Esophagus squamous epithelium (tissue), 5 donors: ENCODE results near the gene TNFRSF14. TPM values are rescaled to one million over a fixed set of nuclear protein-coding genes. Genes with fewer than 3 reads are reported as not detected.
A peak's percentile ranks its signal among the peaks of the same experiment; 100 is the strongest.
"Not testable (repeated sequence)": the region's sequence is repeated elsewhere in the genome, so short reads cannot be mapped to it uniquely, and the experiment has no call there.

ENCODE experiments used
- DNase-seq: peaks from one replicate; lab custom pipeline; 2025; lab: John Stamatoyannopoulos, UW
- H3K27ac ChIP-seq, 4 donors: fragments of 200-600 bp; sonication (generic); one replicate each; pipeline ENCODE4 v1.5.1; 2016 to 2019; ENCODE audit warnings: mild to moderate bottlenecking in 1 of 4
- H3K27me3 ChIP-seq, 4 donors: fragments of 200-600 bp; sonication (generic); 1 replicate in 3 of 4; 2 replicates in 1 of 4; pipeline versions ENCODE4 v1.5.1 to v1.6.0; 2017 to 2021; ENCODE audit warnings: antibody characterized with exemption in 1 of 4
- H3K36me3 ChIP-seq, 3 donors: fragments of 200-600 bp; sonication (generic); one replicate each; pipeline ENCODE4 v1.5.1; 2016 to 2019
- H3K4me1 ChIP-seq, 3 donors: fragments of 200-600 bp; sonication (generic); one replicate each; pipeline ENCODE4 v1.5.1; 2017 to 2019
- H3K4me3 ChIP-seq, 4 donors: fragments of 200-600 bp; sonication (generic); 1 replicate in 3 of 4; 2 replicates in 1 of 4; pipeline ENCODE4 v1.5.1; 2016 to 2019; ENCODE audit warnings: mild to moderate bottlenecking in 2 of 4, moderate library complexity in 1 of 4
- H3K9me3 ChIP-seq, 3 donors: fragments of 200-600 bp; sonication (generic); one replicate each; pipeline ENCODE4 v1.5.1; 2016 to 2019
- CTCF ChIP-seq, 6 experiments: fragments of 450-650 bp in 4 of 6; fragments of 200-600 bp in 2 of 6; sonication (generic) in 2 of 6; IDR thresholded peaks; one replicate each; pipeline ENCODE4 v1.5.1; 2016 to 2019; ENCODE audit warnings: antibody characterized with exemption in 6 of 6, mild to moderate bottlenecking in 4 of 6, moderate library complexity in 4 of 6
- POLR2A ChIP-seq, 4 donors: fragments of 450-650 bp; IDR thresholded peaks; one replicate each; pipeline ENCODE4 v1.6.1; 2017; ENCODE audit warnings: antibody characterized with exemption in 4 of 4, mild to moderate bottlenecking in 4 of 4, moderate library complexity in 3 of 4
- WGBS, 2 donors: methylation state at CpG; one replicate each; pipeline ENCODE4 v1.1.5; 2018; 5-methylcytosine and 5-hydroxymethylcytosine counted together
- intact Hi-C: fragments of 100-400 bp; cut with DNase I; formaldehyde crosslinking; loops from one replicate; pipeline ENCODE4 v1.15.0; 2022
- total RNA-seq, 4 donors: library from RNA; depleted of rRNA; stranded (reverse); fragments of >200 nt; gene quantifications; one replicate each; pipeline ENCODE4 v1.1.0, GENCODE V29; 2016
- donor health status: DM: yes; HTN: yes; CAD: no.

TNFRSF14 gene
- total RNA-seq, 4 donors from 2014 or later: 13.8 to 39.5 (median 19.6) TPM

GRCh38 chr1:2573250-2573920 lies 17.2 kb downstream of the TNFRSF14 start:
- Histone ChIP-seq H3K4me3 (no peak overlapping the region), H3K4me1 (peaks cover 16 to 26% (median 21%) of the 10 kb centered on the region in 3 donors), H3K27me3 (peaks cover 0 to 58% (median 0%) of the 10 kb centered on the region in 4 donors), H3K36me3 (no peaks in the 10 kb centered on the region), H3K27ac (no peak overlapping the region), H3K9me3 (peaks cover 0 to 6% (median 0%) of the 10 kb centered on the region in 3 donors)
- intact Hi-C loops: no loop called here
- TF ChIP-seq CTCF (IDR thresholded peaks at IDR 0.05) (no peak), POLR2A (IDR thresholded peaks at IDR 0.05) (no peak)
- no peak for DNase-seq
- 74 to 88% methylated on average over 8 of the region's 8 CpGs for WGBS, 2 donors

- no peak overlapping the region for H3K4me3 ChIP-seq
- 74 to 79% methylated on average over 8 to 9 of the region's 9 CpGs for WGBS, 2 donors
- intact Hi-C loops: no loop called here
- no peak overlapping the region for H3K27ac ChIP-seq
- H3K36me3 ChIP-seq: no peaks in the 10 kb centered on the region
- TF ChIP-seq CTCF (IDR thresholded peaks at IDR 0.05) (no peak), POLR2A (IDR thresholded peaks at IDR 0.05) (no peak)
- DNase-seq: no peak
- peaks cover 18 to 31% (median 28%) of the 10 kb centered on the region in 3 donors for H3K4me1 ChIP-seq
- H3K9me3 ChIP-seq: peaks cover 0 to 6% (median 0%) of the 10 kb centered on the region in 3 donors
- H3K27me3 ChIP-seq: peaks cover 0 to 56% (median 0%) of the 10 kb centered on the region in 4 donors
Observed at GRCh38 chr1:2574350-2574749, 18.2 kb downstream of the TNFRSF14 start.

GRCh38 chr1:2575801-2576663 lies 19.9 kb downstream of the TNFRSF14 start:
- no peak for TF ChIP-seq POLR2A (IDR thresholded peaks at IDR 0.05)
- TF ChIP-seq CTCF (IDR thresholded peaks at IDR 0.05): no peak
- Histone ChIP-seq H3K27me3 (peaks cover 0 to 53% (median 0%) of the 10 kb centered on the region in 4 donors), H3K36me3 (no peaks in the 10 kb centered on the region), H3K27ac (peak overlapping the region in 3 of 4 donors; percentile 20 to 66 (median 64)), H3K9me3 (peaks cover 0 to 6% (median 0%) of the 10 kb centered on the region in 3 donors), H3K4me3 (peak overlapping the region in 1 of 4 donors; percentile 4), H3K4me1 (peaks cover 18 to 31% (median 28%) of the 10 kb centered on the region in 3 donors)
- 54% methylated on average over 8 to 14 of the region's 23 CpGs for WGBS, 2 donors
- DNase-seq: no peak
- intact Hi-C loops: no loop called here

GRCh38 chr1:2577565-2578075 lies 21.4 kb downstream of the TNFRSF14 start:
- H3K9me3 ChIP-seq, H3K36me3 ChIP-seq, DNase-seq, intact Hi-C loops: not testable (repeated sequence)
- peaks cover 18 to 31% (median 28%) of the 10 kb centered on the region in 3 donors for H3K4me1 ChIP-seq
- peak overlapping the region in 2 of 4 donors; percentile 23 to 45 for H3K4me3 ChIP-seq
- peaks cover 0 to 54% (median 0%) of the 10 kb centered on the region in 4 donors for H3K27me3 ChIP-seq
- H3K27ac ChIP-seq: peak overlapping the region; percentile 71 to 87 (median 80)
- 60 to 76% methylated on average over 1 to 2 of the region's 23 CpGs for WGBS, 2 donors

- peaks cover 20 to 38% (median 32%) of the 10 kb centered on the region in 3 donors for H3K4me1 ChIP-seq
- no peak for DNase-seq
- TF ChIP-seq CTCF (IDR thresholded peaks at IDR 0.05): peak in 1 of 6 experiments; percentile 1
- TF ChIP-seq POLR2A (IDR thresholded peaks at IDR 0.05): no peak
- peak overlapping the region; percentile 71 to 87 (median 80) for H3K27ac ChIP-seq
- peaks cover 0 to 43% (median 0%) of the 10 kb centered on the region in 4 donors for H3K27me3 ChIP-seq
- H3K9me3 ChIP-seq: no peaks in the 10 kb centered on the region
- H3K4me3 ChIP-seq: no peak overlapping the region
- intact Hi-C loops: no loop called here
- 37 to 42% methylated on average over 4 of the region's 4 CpGs for WGBS, 2 donors
- no peaks in the 10 kb centered on the region for H3K36me3 ChIP-seq
Observed at GRCh38 chr1:2578758-2579118, 22.6 kb downstream of the TNFRSF14 start.
